AG04449 (cell line): ENCODE data around the gene PCED1A.
"Not testable (repeated sequence)": the region's sequence is repeated elsewhere in the genome, so short reads cannot be mapped to it uniquely, and the experiment has no call there.

Experiments used
- CTCF ChIA-PET: fragments of 350-600 bp; formaldehyde crosslinking; extraction: SDS; loops from one replicate; lab custom pipeline; 2021; ENCODE audit warnings: antibody characterized with exemption; lab: Yijun Ruan, JAX
- POLR2A ChIA-PET: fragments of 400-600, 350-600 bp; formaldehyde crosslinking; extraction: SDS; loops from one replicate; lab custom pipeline; 2020; ENCODE audit warnings: antibody characterized with exemption, inconsistent platforms; lab: Yijun Ruan, JAX
- DNase-seq: peaks from one replicate; pipeline ENCODE4 v3.0.0-alpha.2; 2010; ENCODE audit warnings: low read depth, low spot score
- H3K4me3 ChIP-seq: 2 replicates; pipeline ENCODE4 v1.5.1; 2011; ENCODE audit warnings: low read depth, mild to moderate bottlenecking, control low read depth, low read length
- CTCF ChIP-seq: IDR thresholded peaks from one replicate; pipeline ENCODE4 v1.5.1; 2011; ENCODE audit warnings: mild to moderate bottlenecking, moderate library complexity, low read length, control low read depth, inconsistent platforms; ENCODE audit not compliant: insufficient read depth; ENCODE audit errors: missing control alignments

Gene PCED1A

DNA sequence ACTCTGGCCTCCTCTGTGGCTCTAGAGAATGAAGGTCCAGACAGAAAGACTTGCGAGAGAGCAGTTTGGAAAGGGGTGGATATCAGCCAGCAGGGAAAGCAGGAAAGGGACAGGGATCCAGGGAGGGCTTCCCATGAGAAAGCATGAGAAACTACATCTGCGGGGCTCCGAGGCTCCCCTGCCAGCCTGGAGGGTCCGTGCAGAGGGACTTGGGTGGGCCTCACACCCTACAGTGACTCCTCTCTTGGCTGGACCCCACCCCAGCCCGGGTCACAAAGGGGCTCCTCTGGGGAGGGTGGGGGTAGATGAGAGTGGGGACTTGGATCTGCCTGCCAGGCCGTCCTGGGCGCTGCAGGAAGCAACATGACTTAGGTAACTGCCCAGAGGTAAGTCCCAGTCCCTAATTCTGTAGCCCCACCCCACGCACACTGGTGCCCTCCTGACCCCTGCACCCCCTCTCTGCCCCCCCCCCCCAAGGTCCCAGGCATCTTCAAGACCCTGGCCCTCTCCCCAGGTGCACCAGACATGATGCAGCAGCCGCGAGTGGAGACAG lies 24.3 kb downstream of the PCED1A start, which contains the start of gene TMEM239:
Gene TMEM239, plus strand, starts transcription at position 335 of the 553 bp plus-strand sequence. Its CDS starts 191 bp downstream, at position 526.
- no peak for DNase-seq
- CTCF ChIA-PET, result no interaction called here
- POLR2A ChIA-PET, result no interaction called here
- no peak for TF ChIP-seq CTCF
- no peak within 1 kb of the TSS for H3K4me3 ChIP-seq

GRCh38 chr20:2815242-2815900 lies 25.1 kb downstream of the PCED1A start:
- ChIA-PET POLR2A (no interaction called here), CTCF (interaction anchor here (1.2 to 1.4 kb wide), 2 partner anchors 12 to 37 kb away, joined by 4 read pairs; no protein-coding TSS in a partner anchor)
- no peak for DNase-seq
- no peak for TF ChIP-seq CTCF
- no peak overlapping the region for H3K4me3 ChIP-seq

- ChIA-PET CTCF (interaction anchor here (1.2 to 1.4 kb wide), 2 partner anchors 12 to 38 kb away, joined by 4 read pairs; no protein-coding TSS in a partner anchor), POLR2A (interaction anchor here (0.6 to 0.8 kb wide), 3 partner anchors 15 to 162 kb away, joined by 3 read pairs; partner anchors contain the start of genes NOP56, PCED1A and VPS16)
- DNase-seq, result peak; percentile 98
- TF ChIP-seq CTCF, result no peak
- no peak within 1 kb of the TSS for H3K4me3 ChIP-seq
These were observed 25.8 kb downstream of the PCED1A start, which contains the start of gene C20orf141 for GRCh38 chr20:2814587-2815051. C20orf141 (plus strand) TSS chr20:2814987; CDS start chr20:2815185, 198 bp downstream.

DNA sequence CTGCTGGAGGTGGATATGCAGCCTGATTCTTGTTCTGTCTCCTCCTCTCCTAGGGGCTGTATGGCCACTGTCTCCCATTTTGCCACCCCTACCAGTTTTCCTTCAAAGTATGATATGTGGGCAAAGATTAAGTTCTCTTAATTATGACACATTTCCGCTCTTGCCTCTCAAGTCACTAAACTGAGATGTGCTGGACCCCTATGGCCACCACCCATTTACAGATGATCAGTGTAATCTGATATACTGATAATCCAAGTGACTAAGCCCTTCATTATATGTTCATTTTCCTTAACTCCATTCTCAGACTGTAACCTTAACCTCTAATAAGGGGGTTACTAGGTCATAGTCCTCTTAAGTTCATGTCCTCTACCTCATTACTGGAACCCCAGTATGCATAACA lies 26.4 kb downstream of the PCED1A start:
- POLR2A ChIA-PET, result interaction anchor here (0.6 to 0.8 kb wide), 3 partner anchors 15 to 162 kb away, joined by 3 read pairs; partner anchors contain the start of genes NOP56, PCED1A and VPS16
- CTCF ChIA-PET, result interaction anchor here (1.2 to 1.4 kb wide), 2 partner anchors 13 to 38 kb away, joined by 4 read pairs; no protein-coding TSS in a partner anchor
- no peak for DNase-seq
- no peak overlapping the region for H3K4me3 ChIP-seq
- TF ChIP-seq CTCF, result no peak

DNA sequence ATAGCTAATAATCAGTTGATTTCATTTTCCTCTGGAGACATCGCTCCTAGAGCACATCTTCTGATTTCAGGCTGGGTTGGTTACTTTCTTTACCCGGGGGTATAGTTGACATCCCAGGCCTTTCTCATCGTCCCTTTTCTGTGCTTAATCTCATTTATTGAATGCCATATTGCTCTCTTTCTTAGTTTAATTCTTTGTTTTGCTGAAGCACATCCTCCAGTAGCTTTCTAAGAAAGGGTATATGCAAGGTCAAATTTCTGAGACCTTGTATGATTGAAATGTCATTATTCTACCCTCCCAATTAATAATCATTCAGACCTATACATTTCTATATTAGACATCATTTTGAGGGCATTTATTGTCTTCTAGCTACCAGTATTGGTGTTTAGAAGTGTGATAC lies 28.3 kb downstream of the PCED1A start:
- no peak for DNase-seq
- H3K4me3 ChIP-seq, result no peak overlapping the region
- POLR2A ChIA-PET, result no interaction called here
- CTCF ChIA-PET, result interaction anchor here (0.6 to 0.9 kb wide), 2 partner anchors 24 to 189 kb away, joined by 3 read pairs; no protein-coding TSS in a partner anchor
- no peak for TF ChIP-seq CTCF

DNA sequence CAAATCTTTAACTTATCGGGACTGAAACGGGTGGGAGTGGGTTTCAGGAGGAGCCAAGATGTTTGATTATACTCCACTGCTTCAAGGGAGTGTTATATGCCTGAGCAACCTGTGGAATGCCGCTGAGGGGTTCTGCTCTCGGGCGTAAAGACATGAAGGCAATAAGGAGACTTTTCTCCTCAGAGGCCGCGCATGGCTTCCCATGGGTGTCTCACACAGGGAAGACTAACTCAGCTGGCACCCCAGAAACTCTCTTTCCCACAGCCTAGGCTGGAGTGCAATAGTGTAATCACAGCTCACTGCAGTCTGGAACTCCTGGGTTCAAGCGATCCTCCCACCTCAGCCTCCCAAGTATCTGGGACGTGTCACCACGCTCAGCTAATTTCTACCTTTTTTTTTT lies 30.8 kb downstream of the PCED1A start:
- ChIA-PET POLR2A (no interaction called here), CTCF (no interaction called here)
- TF ChIP-seq CTCF, result no peak
- no peak overlapping the region for H3K4me3 ChIP-seq
- no peak for DNase-seq

GRCh38 chr20:2807929-2808328 lies 32.5 kb downstream of the PCED1A start:
- DNase-seq, POLR2A ChIA-PET, CTCF ChIA-PET, H3K4me3 ChIP-seq: not testable (repeated sequence)
